GM11168 (cell line): ENCODE results near the gene VSNL1.

Experiments
- in situ Hi-C: fragments of 300-500 bp; cut with MboI; formaldehyde crosslinking; loops from one replicate; pipeline ENCODE4 v1.12.0; 2022; ENCODE audit warnings: low sequenced_read_pairs; ENCODE audit not compliant: unreplicated experiment

VSNL1 gene

GRCh38 chr2:17606851-17607250 is 66.4 kb downstream of the VSNL1 start:
- in situ Hi-C loops, result no loop called here

- in situ Hi-C loops, result no loop called here
Measured at GRCh38 chr2:17607379-17607778, 66.9 kb downstream of the VSNL1 start.

- in situ Hi-C loops, result no loop called here
Measured at GRCh38 chr2:17608251-17608650, 67.8 kb downstream of the VSNL1 start.

- in situ Hi-C loops, result no loop called here
Measured at GRCh38 chr2:17610521-17610920, 70.0 kb downstream of the VSNL1 start.

- in situ Hi-C loops, result no loop called here
Measured at GRCh38 chr2:17611036-17611435, 70.5 kb downstream of the VSNL1 start.

- in situ Hi-C loops, result no loop called here
Measured at GRCh38 chr2:17614174-17614930, 73.9 kb downstream of the VSNL1 start.

GRCh38 chr2:17615147-17615546 is 74.7 kb downstream of the VSNL1 start:
- in situ Hi-C loops, result no loop called here

GRCh38 chr2:17615728-17616351 is 75.3 kb downstream of the VSNL1 start:
- in situ Hi-C loops, result no loop called here

GRCh38 chr2:17616405-17616804 is 75.9 kb downstream of the VSNL1 start:
- in situ Hi-C loops, result no loop called here

- in situ Hi-C loops, result no loop called here
Measured at GRCh38 chr2:17617516-17617915, 77.0 kb downstream of the VSNL1 start.

GRCh38 chr2:17617955-17618354 is 77.5 kb downstream of the VSNL1 start:
- in situ Hi-C loops, result no loop called here

- in situ Hi-C loops, result no loop called here
Measured at GRCh38 chr2:17620280-17620679, 79.8 kb downstream of the VSNL1 start.

- in situ Hi-C loops, result no loop called here
Measured at GRCh38 chr2:17620841-17621240, 80.3 kb downstream of the VSNL1 start.

- in situ Hi-C loops, result no loop called here
Measured at GRCh38 chr2:17621781-17622180, 81.3 kb downstream of the VSNL1 start.

GRCh38 chr2:17625446-17625845 is 85.0 kb downstream of the VSNL1 start:
- in situ Hi-C loops, result no loop called here

- in situ Hi-C loops, result no loop called here
Measured at GRCh38 chr2:17626986-17627385, 86.5 kb downstream of the VSNL1 start.

GRCh38 chr2:17627434-17627833 is 86.9 kb downstream of the VSNL1 start:
- in situ Hi-C loops, result no loop called here

GRCh38 chr2:17628349-17629261 is 88.1 kb downstream of the VSNL1 start:
- in situ Hi-C loops, result no loop called here

- in situ Hi-C loops, result no loop called here
Measured at GRCh38 chr2:17630089-17630488, 89.6 kb downstream of the VSNL1 start.

GRCh38 chr2:17634997-17635396 is 94.5 kb downstream of the VSNL1 start:
- in situ Hi-C loops, result no loop called here

GRCh38 chr2:17636257-17636656 is 95.8 kb downstream of the VSNL1 start:
- in situ Hi-C loops, result no loop called here
